ENCODE results near the gene PRAC2. TPM values are rescaled to one million over a fixed set of nuclear protein-coding genes. Genes with fewer than 3 reads are reported as not detected.

PRAC2 gene
- total and polyA plus RNA-seq, 2 of the 8 experiments (the other 6 are each of a cell fraction or from before 2014, with no cell fraction given): not detected

DNA sequence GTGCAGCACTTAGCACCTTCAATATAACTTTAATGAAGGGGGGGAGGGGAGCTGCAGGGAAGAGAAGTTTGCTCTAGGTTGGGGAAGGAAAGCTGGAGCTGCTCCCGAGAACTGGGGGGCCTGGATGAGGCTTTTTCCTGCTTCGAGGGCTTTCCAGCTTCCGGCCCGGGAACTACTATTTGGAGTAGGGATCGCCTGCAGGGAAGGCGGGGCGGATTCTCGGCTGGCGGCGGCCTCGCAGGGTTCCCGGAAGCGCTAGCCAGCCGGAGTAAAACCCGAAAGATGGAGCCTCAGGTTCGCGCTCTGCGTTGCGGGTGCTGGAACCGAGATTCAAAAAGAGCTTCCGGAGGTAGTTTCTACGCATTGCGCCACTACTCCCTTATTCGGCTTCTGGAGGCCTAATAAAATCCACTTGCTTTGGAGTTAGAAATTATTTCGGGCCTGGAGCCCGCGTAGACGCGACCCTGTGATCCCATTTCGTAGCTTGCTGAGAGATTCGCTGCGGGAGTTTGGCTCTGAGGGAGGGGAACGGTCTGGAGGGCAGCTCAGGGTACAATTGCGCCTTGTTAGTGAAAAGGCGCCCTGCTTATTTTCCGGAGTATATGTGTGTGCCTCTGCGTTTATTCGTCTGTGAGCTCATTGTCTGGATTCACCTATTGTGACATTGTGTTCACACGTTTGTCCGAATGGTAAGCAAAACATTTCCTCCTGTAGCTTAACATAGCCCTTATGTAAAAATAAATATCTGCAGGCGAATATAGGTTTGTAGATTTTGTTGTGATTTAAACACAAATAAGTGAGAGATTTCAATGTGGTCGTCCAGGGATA is 652 bp downstream of the PRAC2 start (continued):
- TF ChIP-seq SUZ12 (IDR thresholded peaks at IDR 0.05; ENCODE audit: low read length): peak; percentile 87; the same call in 1 of the 2 replicates
- TF ChIP-seq CHD2 (IDR thresholded peaks at IDR 0.05; ENCODE audit: low read length): no peak
- 0 out of 2 replicates have a peak, but pooled peaks have one; percentile 7 for TF ChIP-seq YY1 (IDR thresholded peaks at IDR 0.05; ENCODE audit: low read depth, low read length)
- peak; percentile 75 for TF ChIP-seq RNF2 (IDR thresholded peaks at IDR 0.05; ENCODE audit: borderline replicate concordance, low read depth, low read length, missing control alignments, poor library complexity, severe bottlenecking)
- TF ChIP-seq POU5F1 (IDR thresholded peaks at IDR 0.05; ENCODE audit: low read depth, low read length): no peak
- no peak for TF ChIP-seq TEAD4 (IDR thresholded peaks at IDR 0.05; ENCODE audit: low read depth, low read length)
- TF ChIP-seq BACH1 (IDR thresholded peaks at IDR 0.05; ENCODE audit: low read length): no peak

Data from H1 (cell line).